Heart left ventricle (tissue), 16 donors: ENCODE data around the gene CRYBG1. TPM values are rescaled to one million over a fixed set of nuclear protein-coding genes. Genes with fewer than 3 reads are reported as not detected.
A peak's percentile ranks its signal among the peaks of the same experiment; 100 is the strongest.

ENCODE experiments used
- ATAC-seq, 4 donors: fragments of 200-7000 bp; cut with Tn5 transposase; one replicate each; pipeline ENCODE4 v1.9.1; 2020 to 2022; ENCODE audit warnings: moderate library complexity in 4 of 4, mild to moderate bottlenecking in 3 of 4, moderate number of reproducible peaks in 1 of 4
- DNase-seq, 5 donors: peaks; one replicate each; pipeline ENCODE4 v3.0.0-alpha.2; 2020
- H3K27ac ChIP-seq, 12 donors: fragments of 200-600 bp; sonication (generic) in 4 of 12; one replicate each; pipeline versions ENCODE4 v1.5.0 to v1.8.0; 2016 to 2022; ENCODE audit warnings: mild to moderate bottlenecking in 2 of 12
- H3K27me3 ChIP-seq, 9 donors: fragments of 200-600 bp; sonication (generic) in 2 of 9; one replicate each; pipeline versions ENCODE4 v1.5.1 to v1.8.0; 2016 to 2022; ENCODE audit warnings: mild to moderate bottlenecking in 3 of 9
- H3K36me3 ChIP-seq, 9 donors: fragments of 200-600 bp; sonication (generic) in 2 of 9; one replicate each; pipeline versions ENCODE4 v1.5.0 to v1.8.0; 2018 to 2022; ENCODE audit warnings: mild to moderate bottlenecking in 2 of 9
- H3K4me1 ChIP-seq, 12 donors: fragments of 200-600 bp; sonication (generic) in 4 of 12; one replicate each; pipeline versions ENCODE4 v1.5.0 to v1.8.0; 2016 to 2022; ENCODE audit warnings: mild to moderate bottlenecking in 3 of 12
- H3K4me3 ChIP-seq, 12 donors: fragments of 200-600 bp; sonication (generic) in 4 of 12; one replicate each; pipeline versions ENCODE4 v1.5.0 to v1.8.0; 2017 to 2022; ENCODE audit warnings: mild to moderate bottlenecking in 9 of 12, moderate library complexity in 4 of 12
- H3K9me3 ChIP-seq, 12 donors: fragments of 200-600 bp; sonication (generic) in 4 of 12; one replicate each; pipeline versions ENCODE4 v1.5.0 to v1.8.0; 2016 to 2022; ENCODE audit warnings: mild to moderate bottlenecking in 1 of 12
- CTCF ChIP-seq, 12 donors: fragments of 200-600 bp; sonication (generic) in 4 of 12; IDR thresholded peaks; one replicate each; pipeline versions ENCODE4 v1.5.0 to v1.8.0; 2018 to 2022; ENCODE audit warnings: antibody characterized with exemption in 12 of 12, mild to moderate bottlenecking in 5 of 12
- POLR2A ChIP-seq, 2 donors: fragments of 450-650 bp; IDR thresholded peaks; one replicate each; pipeline ENCODE4 v1.6.1; 2017; ENCODE audit warnings: antibody characterized with exemption in 2 of 2, mild to moderate bottlenecking in 2 of 2, moderate library complexity in 2 of 2
- whole genome bisulfite sequencing, 4 donors: extraction: QIAGEN DNeasy Blood & Tissue Kit in 2 of 4; methylation state at CpG; one replicate each; pipeline versions ENCODE4 v1.1.5 to v1.1.7; 2013 to 2018; 5-methylcytosine and 5-hydroxymethylcytosine counted together
- intact Hi-C, 10 donors: fragments of 100-400 bp; cut with DNase I; formaldehyde crosslinking; loops; one replicate each; pipeline versions ENCODE4 v1.11.1 to v1.14.2; 2022
- polyA plus RNA-seq, 2 donors: library from polyadenylated mRNA; stranded (reverse); fragments of 200-250 nt; gene quantifications; one replicate each; pipeline ENCODE4 v1.2.3, GENCODE V29; 2013
- total RNA-seq, 9 donors: library from RNA; depleted of rRNA in 2 of 9; stranded (reverse); fragments of >200 nt in 2 of 9; fragmentation: NEBNext Ultra II Directional in 3 of 9; extraction: Animal tissue kit (Norgen Biotek cat#: 25700) in 3 of 9; gene quantifications; one replicate each; pipeline versions ENCODE4 v1.1.0 to v1.2.4, GENCODE V29; 2016 to 2023
- donor health status: ischemic (EF 13 %, LVEDD 7.1; RV severe dilation, severe dysfunction).
- donor health status: healthy with polysubstance abuse.
- donor health status: DM: no; HTN: yes; CAD: no.
- donor health status: DM: no; HTN: no; CAD: no.
- donor health status: ischemic (EF 25% LVEDD 6.9; RV normal size, moderate dysfunction).
- donor health status: ischemic (EF 25% LVEDD 5.7; RV mildly dilated, moderate dysfunction).
- donor health status: healthy.
- donor health status: DM: yes; HTN: yes; CAD: no.
- donor health status: ischemic (EF 35%, LVEDD 5.7; RV mildly dilated, moderate dysfunction).
- donor health status: nonischemic (EF 11% LVEDD 7.7; RV severe dilation, severe dysfunction).
- donor health status: DM: yes; HTN: yes; CAD: no.
- donor health status: PGD.
- donor health status: ischemic (EF 29% LVEDD 5.4; RV normal size, mild dysfunction).
- donor health status: nonischemic (EF 23%, LVEDD 6.1; RV moderate dilation, normal function).

The CRYBG1 gene
- total and polyA plus RNA-seq, 11 donors: 0.42 to 17.7 (median 1.5) TPM

DNA sequence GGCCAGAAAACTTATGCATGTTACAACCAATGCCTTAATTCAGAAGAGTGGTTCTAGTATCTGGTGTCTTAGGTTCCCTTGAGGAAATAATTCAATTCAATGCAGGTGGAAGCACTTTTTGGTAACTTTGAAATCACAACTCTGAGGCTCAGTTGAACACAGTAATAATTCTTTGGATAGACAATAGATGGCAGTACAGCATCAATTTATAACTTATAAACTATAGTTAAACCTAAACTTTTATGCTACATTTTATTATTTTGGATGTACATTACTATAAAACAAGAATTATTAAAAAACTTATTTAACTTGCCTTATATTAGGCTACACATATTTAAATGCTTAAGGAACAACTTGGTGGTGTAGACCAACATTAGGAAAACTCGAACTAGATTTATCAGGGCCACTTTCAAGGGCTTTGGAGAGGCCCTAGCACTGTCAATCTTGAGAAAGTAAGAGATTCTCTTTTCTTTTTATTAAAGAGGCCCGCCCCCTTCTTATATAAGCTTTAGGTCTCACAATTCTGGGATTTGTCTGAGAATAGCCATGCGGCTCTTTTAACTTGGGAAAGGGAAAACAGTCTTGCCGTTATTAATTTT, 85.9 kb downstream of the CRYBG1 start:
- TF ChIP-seq CTCF (IDR thresholded peaks at IDR 0.05) (peak; percentile 22 to 61 (median 51)), POLR2A (IDR thresholded peaks at IDR 0.05) (no peak)
- H3K27me3 ChIP-seq: peaks cover 0 to 26% (median 0%) of the 10 kb centered on the region in 9 donors
- H3K27ac ChIP-seq: no peak overlapping the region
- intact Hi-C loops: loop anchor here in 5 of 10 donors (2.0 to 10.0 kb wide), 4 partner anchors 112 to 536 kb away; no protein-coding TSS in a partner anchor
- no peak overlapping the region for H3K4me3 ChIP-seq
- DNase-seq (no peak), ATAC-seq (peak in 1 of 4 donors; percentile 39)
- no peaks in the 10 kb centered on the region for H3K9me3 ChIP-seq
- 48 to 63% (median 53%) methylated on average over 4 of the region's 4 CpGs for WGBS, 4 donors
- peaks cover 0 to 38% (median 0%) of the 10 kb centered on the region in 12 donors for H3K4me1 ChIP-seq
- no peaks in the 10 kb centered on the region for H3K36me3 ChIP-seq

GRCh38 chr6:106446983-106447382, 86.5 kb downstream of the CRYBG1 start:
- 49 to 63% (median 57%) methylated on average over 2 of the region's 2 CpGs for whole genome bisulfite sequencing, 4 donors
- no peak for TF ChIP-seq POLR2A (IDR thresholded peaks at IDR 0.05)
- no peak for TF ChIP-seq CTCF (IDR thresholded peaks at IDR 0.05)
- H3K27me3 ChIP-seq: peaks cover 0 to 21% (median 0%) of the 10 kb centered on the region in 9 donors
- intact Hi-C loops: loop anchor here in 5 of 10 donors (2.0 to 10.0 kb wide), 4 partner anchors 112 to 535 kb away; no protein-coding TSS in a partner anchor
- H3K9me3 ChIP-seq: no peaks in the 10 kb centered on the region
- H3K36me3 ChIP-seq: no peaks in the 10 kb centered on the region
- DNase-seq: no peak
- ATAC-seq: no peak
- peaks cover 0 to 42% (median 0%) of the 10 kb centered on the region in 12 donors for H3K4me1 ChIP-seq
- H3K27ac ChIP-seq: no peak overlapping the region
- no peak overlapping the region for H3K4me3 ChIP-seq

GRCh38 chr6:106448000-106448426, 87.5 kb downstream of the CRYBG1 start:
- ATAC-seq (peak; percentile 47 to 88 (median 67)), DNase-seq (peak; percentile 8 to 70 (median 31))
- intact Hi-C loops: loop anchor here in 7 of 10 donors (2.0 to 10.0 kb wide), 4 partner anchors 113 to 534 kb away; no protein-coding TSS in a partner anchor
- WGBS, 4 donors: 51 to 63% (median 59%) methylated on average over 6 of the region's 6 CpGs
- no peaks in the 10 kb centered on the region for H3K36me3 ChIP-seq
- H3K4me3 ChIP-seq: no peak overlapping the region
- peak overlapping the region in 1 of 12 donors; percentile 56 for H3K27ac ChIP-seq
- no peak for TF ChIP-seq CTCF (IDR thresholded peaks at IDR 0.05)
- no peak for TF ChIP-seq POLR2A (IDR thresholded peaks at IDR 0.05)
- H3K9me3 ChIP-seq: no peaks in the 10 kb centered on the region
- peaks cover 0 to 13% (median 0%) of the 10 kb centered on the region in 9 donors for H3K27me3 ChIP-seq
- H3K4me1 ChIP-seq: peaks cover 0 to 42% (median 0%) of the 10 kb centered on the region in 12 donors

DNA sequence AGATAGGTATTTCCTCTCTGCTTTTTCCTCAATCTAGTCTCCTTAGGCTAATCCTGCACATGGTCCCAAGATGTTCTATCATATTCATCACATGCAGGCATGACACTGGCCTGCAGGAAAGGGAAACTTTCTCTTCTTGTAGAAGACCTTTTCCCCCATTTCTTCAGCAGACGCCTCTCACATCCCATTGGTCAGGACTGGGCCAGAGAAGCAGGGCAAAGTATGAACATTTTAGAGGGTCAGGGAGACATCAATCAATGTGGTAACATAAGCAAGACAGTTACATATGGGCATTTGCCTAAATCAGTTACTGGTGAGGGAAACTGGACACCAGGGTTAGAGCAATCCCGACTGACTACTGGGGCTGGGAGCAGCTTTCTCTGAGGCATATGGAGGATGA, 90.1 kb downstream of the CRYBG1 start:
- H3K4me3 ChIP-seq: no peak overlapping the region
- peaks cover 0 to 42% (median 0%) of the 10 kb centered on the region in 12 donors for H3K4me1 ChIP-seq
- intact Hi-C loops: no loop called here
- H3K9me3 ChIP-seq: no peaks in the 10 kb centered on the region
- no peak for DNase-seq
- H3K27ac ChIP-seq: peak overlapping the region in 1 of 12 donors; percentile 53
- TF ChIP-seq CTCF (IDR thresholded peaks at IDR 0.05) (no peak), POLR2A (IDR thresholded peaks at IDR 0.05) (no peak)
- 62 to 75% (median 70%) methylated on average over 2 of the region's 2 CpGs for WGBS, 4 donors
- H3K27me3 ChIP-seq: no peaks in the 10 kb centered on the region
- no peaks in the 10 kb centered on the region for H3K36me3 ChIP-seq
- no peak for ATAC-seq
